ENCODE data around the gene HDAC10. TPM values are rescaled to one million over a fixed set of nuclear protein-coding genes. Genes with fewer than 3 reads are reported as not detected.

The HDAC10 gene
- total RNA-seq, 4 donors from 2014 or later = 41.2 to 105 (median 55.4) TPM

- 100% methylated on average over 1 of the region's 1 CpG for WGBS, 2 donors
- Histone ChIP-seq H3K27ac (no peak overlapping the region), H3K9me3 (no peaks in the 10 kb centered on the region), H3K36me3 (peaks cover 0 to 49% (median 0%) of the 10 kb centered on the region in 3 donors), H3K27me3 (no peaks in the 10 kb centered on the region), H3K4me1 (peaks cover 0 to 62% (median 22%) of the 10 kb centered on the region in 4 donors), H3K4me3 (no peak overlapping the region)
- DNase-seq (ENCODE audit: low spot score in 2 of 2) = no peak
- TF ChIP-seq POLR2A (IDR thresholded peaks at IDR 0.05) (no peak), CTCF (IDR thresholded peaks at IDR 0.05) (no peak), EP300 (IDR thresholded peaks at IDR 0.05) (no peak)
These were observed 47.8 kb downstream of the HDAC10 start for GRCh38 chr22:50203288-50203687.

GRCh38 chr22:50202130-50202666, 48.9 kb downstream of the HDAC10 start:
- H3K9me3 ChIP-seq = no peaks in the 10 kb centered on the region
- 60 to 61% methylated on average over 13 of the region's 13 CpGs for WGBS, 2 donors
- H3K27ac ChIP-seq = peak overlapping the region in 1 of 4 donors; percentile 90
- no peak for DNase-seq (ENCODE audit: low spot score in 2 of 2)
- TF ChIP-seq EP300 (IDR thresholded peaks at IDR 0.05) = no peak
- TF ChIP-seq POLR2A (IDR thresholded peaks at IDR 0.05) = no peak
- no peak for TF ChIP-seq CTCF (IDR thresholded peaks at IDR 0.05)
- peaks cover 0 to 56% (median 19%) of the 10 kb centered on the region in 4 donors for H3K4me1 ChIP-seq
- peak overlapping the region; percentile 62 to 80 (median 70) for H3K4me3 ChIP-seq
- H3K36me3 ChIP-seq = peaks cover 0 to 50% (median 0%) of the 10 kb centered on the region in 3 donors
- no peaks in the 10 kb centered on the region for H3K27me3 ChIP-seq

- 4 to 8% methylated on average over 24 to 31 of the region's 115 CpGs for WGBS, 2 donors
- DNase-seq (ENCODE audit: low spot score in 2 of 2) = no peak
- Histone ChIP-seq H3K4me1 (peaks cover 0 to 49% (median 19%) of the 10 kb centered on the region in 4 donors), H3K36me3 (peaks cover 0 to 48% (median 0%) of the 10 kb centered on the region in 3 donors), H3K27ac (peak overlapping the region in 3 of 4 donors; percentile 55 to 92 (median 90)), H3K27me3 (no peaks in the 10 kb centered on the region), H3K9me3 (no peaks in the 10 kb centered on the region), H3K4me3 (peak overlapping the region; percentile 62 to 80 (median 70))
- TF ChIP-seq POLR2A (IDR thresholded peaks at IDR 0.05) (no peak), EP300 (IDR thresholded peaks at IDR 0.05) (no peak), CTCF (IDR thresholded peaks at IDR 0.05) (no peak)
These were observed 49.6 kb downstream of the HDAC10 start for GRCh38 chr22:50201191-50202129.

GRCh38 chr22:50200461-50201190, 50.4 kb downstream of the HDAC10 start, which contains the start of gene SELENOO:
SELENOO (plus strand) TSS chr22:50201011; CDS start chr22:50201037, 26 bp downstream.
- peak; percentile 82 to 83 for DNase-seq (ENCODE audit: low spot score in 2 of 2)
- no peaks in the 10 kb centered on the region for H3K27me3 ChIP-seq
- H3K4me1 ChIP-seq = peaks cover 0 to 41% (median 19%) of the 10 kb centered on the region in 4 donors
- H3K9me3 ChIP-seq = no peaks in the 10 kb centered on the region
- WGBS, 2 donors = 0 to 1% methylated on average over 23 to 55 of the region's 105 CpGs
- TF ChIP-seq POLR2A (IDR thresholded peaks at IDR 0.05) (peak; percentile 56 to 90), EP300 (IDR thresholded peaks at IDR 0.05) (peak; percentile 49 to 85), CTCF (IDR thresholded peaks at IDR 0.05) (no peak)
- peak within 1 kb of the TSS; percentile 62 to 80 (median 70) for H3K4me3 ChIP-seq
- H3K27ac ChIP-seq = peak within 1 kb of the TSS; percentile 69 to 92 (median 84)
- H3K36me3 ChIP-seq = peaks cover 0 to 48% (median 0%) of the 10 kb centered on the region in 3 donors

All from tibial nerve (tissue), 4 donors.